Measurements from ENCODE around the gene C12orf60. TPM values are rescaled to one million over a fixed set of nuclear protein-coding genes. Genes with fewer than 3 reads are reported as not detected.
A peak's percentile ranks its signal among the peaks of the same experiment; 100 is the strongest.

C12orf60 gene
- total RNA-seq, 4 donors from 2014 or later, result 0.20 to 2.1 (median 0.89) TPM

DNA sequence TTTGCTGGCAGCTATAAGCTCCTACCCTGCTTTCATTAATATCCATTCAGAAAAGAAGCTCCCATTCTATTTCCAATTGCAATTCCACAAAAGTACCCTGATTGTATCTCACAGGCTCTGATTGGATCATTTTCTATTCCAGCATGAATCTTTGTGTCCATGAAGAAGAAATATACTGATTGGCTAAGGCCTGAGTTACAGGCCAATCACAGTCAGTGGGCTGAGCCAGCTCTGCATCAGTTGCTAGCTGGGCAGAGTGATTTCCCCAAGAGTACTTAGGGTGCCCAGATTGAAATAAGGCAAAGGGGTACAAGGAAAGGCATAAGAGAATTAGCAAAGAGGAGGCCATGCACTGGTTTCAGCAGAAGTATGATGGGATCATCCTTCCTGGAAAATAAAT, 25.4 kb downstream of the C12orf60 start:
- Histone ChIP-seq H3K4me3 (no peak overlapping the region), H3K9me3 (no peaks in the 10 kb centered on the region), H3K36me3 (no peaks in the 10 kb centered on the region), H3K4me1 (peaks cover 0 to 8% (median 0%) of the 10 kb centered on the region in 4 donors), H3K27ac (no peak overlapping the region), H3K27me3 (no peaks in the 10 kb centered on the region)
- TF ChIP-seq, protein P1, sequence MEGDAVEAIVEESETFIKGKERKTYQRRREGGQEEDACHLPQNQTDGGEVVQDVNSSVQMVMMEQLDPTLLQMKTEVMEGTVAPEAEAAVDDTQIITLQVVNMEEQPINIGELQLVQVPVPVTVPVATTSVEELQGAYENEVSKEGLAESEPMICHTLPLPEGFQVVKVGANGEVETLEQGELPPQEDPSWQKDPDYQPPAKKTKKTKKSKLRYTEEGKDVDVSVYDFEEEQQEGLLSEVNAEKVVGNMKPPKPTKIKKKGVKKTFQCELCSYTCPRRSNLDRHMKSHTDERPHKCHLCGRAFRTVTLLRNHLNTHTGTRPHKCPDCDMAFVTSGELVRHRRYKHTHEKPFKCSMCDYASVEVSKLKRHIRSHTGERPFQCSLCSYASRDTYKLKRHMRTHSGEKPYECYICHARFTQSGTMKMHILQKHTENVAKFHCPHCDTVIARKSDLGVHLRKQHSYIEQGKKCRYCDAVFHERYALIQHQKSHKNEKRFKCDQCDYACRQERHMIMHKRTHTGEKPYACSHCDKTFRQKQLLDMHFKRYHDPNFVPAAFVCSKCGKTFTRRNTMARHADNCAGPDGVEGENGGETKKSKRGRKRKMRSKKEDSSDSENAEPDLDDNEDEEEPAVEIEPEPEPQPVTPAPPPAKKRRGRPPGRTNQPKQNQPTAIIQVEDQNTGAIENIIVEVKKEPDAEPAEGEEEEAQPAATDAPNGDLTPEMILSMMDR (IDR thresholded peaks at IDR 0.05), result no peak
- TF ChIP-seq POLR2A (IDR thresholded peaks at IDR 0.05) (no peak), EP300 (IDR thresholded peaks at IDR 0.05) (no peak)
- DNase-seq (ENCODE audit: low spot score in 2 of 2), result no peak

DNA sequence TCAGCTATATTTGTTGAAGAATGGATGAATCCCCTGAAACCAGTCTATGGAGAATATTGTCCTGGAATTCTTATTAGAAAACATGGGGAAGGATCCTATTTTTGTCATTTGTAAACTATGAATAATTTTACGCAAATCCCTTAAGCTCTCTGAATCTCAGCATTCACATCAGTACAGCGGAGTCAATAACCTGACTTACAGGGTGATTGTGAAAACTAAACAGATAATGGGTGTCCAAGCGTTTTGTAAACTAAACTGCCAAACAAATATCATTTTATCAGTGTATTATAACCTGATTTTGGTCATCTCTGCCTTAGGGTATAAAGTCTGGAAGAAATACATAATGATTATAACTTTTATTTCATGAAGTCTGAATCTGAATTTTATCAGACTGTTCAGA, 29.9 kb downstream of the C12orf60 start:
- WGBS, 2 donors, result 76 to 80% methylated on average over 3 of the region's 3 CpGs
- H3K36me3 ChIP-seq, result no peaks in the 10 kb centered on the region
- no peak for TF ChIP-seq EP300 (IDR thresholded peaks at IDR 0.05)

DNA sequence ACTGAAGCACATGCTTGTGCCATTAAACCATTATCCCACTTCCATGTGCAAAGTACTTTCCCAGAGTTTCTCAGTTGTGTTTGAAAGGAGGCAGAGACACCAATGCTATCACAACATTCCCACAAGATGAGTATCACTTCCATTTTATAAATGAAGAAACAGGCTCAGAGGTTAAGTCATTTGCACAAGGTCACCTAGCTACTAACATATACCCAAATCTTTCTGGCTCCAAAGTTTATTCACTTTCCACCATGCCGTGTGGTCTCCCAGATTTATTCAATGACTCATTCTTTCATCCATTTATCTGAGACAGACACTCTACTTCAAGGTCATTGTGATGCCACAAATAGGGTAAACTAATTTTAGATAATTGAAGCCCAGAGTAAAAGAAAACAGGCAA, 30.5 kb downstream of the C12orf60 start:
- TF ChIP-seq, protein P1 (IDR thresholded peaks at IDR 0.05), result no peak
- TF ChIP-seq POLR2A (IDR thresholded peaks at IDR 0.05) (no peak), EP300 (IDR thresholded peaks at IDR 0.05) (no peak)
- Histone ChIP-seq H3K4me3 (no peak overlapping the region), H3K36me3 (no peaks in the 10 kb centered on the region), H3K4me1 (peaks cover 0 to 23% (median 8%) of the 10 kb centered on the region in 4 donors), H3K9me3 (no peaks in the 10 kb centered on the region), H3K27me3 (no peaks in the 10 kb centered on the region), H3K27ac (peak overlapping the region in 2 of 4 donors; percentile 34 to 76)
- WGBS, 2 donors, result 22 to 36% methylated on average over 1 of the region's 1 CpG
- no peak for DNase-seq (ENCODE audit: low spot score in 2 of 2)

More for the DNA sequence above, 29.9 kb downstream of the C12orf60 start:
- H3K4me1 ChIP-seq, result peaks cover 0 to 23% (median 8%) of the 10 kb centered on the region in 4 donors
- no peak overlapping the region for H3K4me3 ChIP-seq
- H3K9me3 ChIP-seq, result no peaks in the 10 kb centered on the region
- peak overlapping the region in 2 of 4 donors; percentile 34 to 76 for H3K27ac ChIP-seq
- H3K27me3 ChIP-seq, result no peaks in the 10 kb centered on the region
- DNase-seq (ENCODE audit: low spot score in 2 of 2), result no peak

DNA sequence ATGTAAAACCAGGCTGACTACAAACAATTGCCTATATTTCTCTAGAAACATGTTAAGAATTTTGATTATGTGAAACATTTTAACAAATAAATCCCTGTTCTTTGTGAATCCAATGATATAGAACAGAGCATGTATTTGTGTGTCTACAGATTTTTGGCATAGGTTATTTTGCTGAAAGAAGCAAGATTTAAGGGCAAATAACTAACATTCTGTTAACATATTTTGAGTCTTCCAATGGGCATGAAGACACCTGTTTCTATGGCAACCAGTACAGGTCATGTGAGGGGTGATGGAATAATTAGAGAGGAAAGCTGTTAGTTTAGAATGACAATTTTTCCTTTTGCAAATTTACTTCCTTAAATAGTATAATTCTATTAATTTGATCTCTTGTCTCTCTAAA, 31.0 kb downstream of the C12orf60 start:
- no peaks in the 10 kb centered on the region for H3K36me3 ChIP-seq
- H3K4me1 ChIP-seq, result peaks cover 0 to 23% (median 8%) of the 10 kb centered on the region in 4 donors
- H3K27me3 ChIP-seq, result no peaks in the 10 kb centered on the region
- no peak for DNase-seq (ENCODE audit: low spot score in 2 of 2)
- H3K4me3 ChIP-seq, result no peak overlapping the region
- H3K9me3 ChIP-seq, result no peaks in the 10 kb centered on the region
- peak overlapping the region in 2 of 4 donors; percentile 75 to 76 for H3K27ac ChIP-seq
- no peak for TF ChIP-seq EP300 (IDR thresholded peaks at IDR 0.05)
- TF ChIP-seq, protein P1 (IDR thresholded peaks at IDR 0.05), result no peak
- TF ChIP-seq POLR2A (IDR thresholded peaks at IDR 0.05), result no peak

DNA sequence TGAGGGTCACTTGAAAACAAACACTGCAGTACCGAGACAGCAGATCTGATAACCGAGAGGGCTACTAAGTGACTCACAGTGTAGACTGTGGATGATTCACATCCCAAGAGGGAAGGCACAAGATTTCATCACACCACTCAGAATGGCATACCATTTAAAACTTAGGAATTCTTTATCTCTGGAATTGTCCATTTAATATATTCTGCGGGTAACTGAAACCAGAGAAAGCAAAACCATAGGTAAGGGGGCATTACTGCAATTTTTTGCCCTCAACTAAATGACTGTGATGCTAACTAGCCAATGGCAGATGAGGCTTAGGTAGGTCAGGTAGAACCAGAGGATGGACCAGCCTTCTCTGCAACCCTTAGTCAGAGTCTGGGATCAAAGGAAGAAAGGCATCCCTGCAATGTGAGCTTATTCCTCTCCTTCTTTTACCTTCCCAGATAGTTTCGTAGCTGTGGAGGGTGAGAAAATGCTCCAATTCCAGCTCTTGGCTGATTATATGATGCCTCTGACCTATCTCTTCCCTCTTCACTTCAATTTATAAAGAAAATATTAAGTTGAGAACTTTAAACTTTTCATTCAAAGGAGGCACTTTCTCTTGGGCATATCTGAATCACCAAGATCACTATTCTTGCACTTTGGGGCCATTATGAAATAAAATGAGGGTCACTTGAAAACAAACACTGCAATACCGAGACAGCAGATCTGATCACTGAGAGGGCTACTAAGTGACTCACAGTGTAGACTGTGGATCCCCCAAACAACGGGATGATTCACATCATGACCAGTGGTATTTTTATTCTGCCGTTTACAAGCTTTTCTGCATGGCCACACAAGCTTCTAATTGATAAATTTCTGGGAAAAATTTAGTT, 33.1 kb downstream of the C12orf60 start:
- TF ChIP-seq EP300 (IDR thresholded peaks at IDR 0.05) (no peak), POLR2A (IDR thresholded peaks at IDR 0.05) (no peak)
- TF ChIP-seq, protein P1 (IDR thresholded peaks at IDR 0.05), result no peak
- no peaks in the 10 kb centered on the region for H3K36me3 ChIP-seq
- DNase-seq (ENCODE audit: low spot score in 2 of 2), result no peak
- no peaks in the 10 kb centered on the region for H3K27me3 ChIP-seq
- H3K4me1 ChIP-seq, result peaks cover 0 to 34% (median 11%) of the 10 kb centered on the region in 4 donors
- WGBS, 2 donors, result 52 to 56% methylated on average over 7 of the region's 7 CpGs
- no peaks in the 10 kb centered on the region for H3K9me3 ChIP-seq
- H3K4me3 ChIP-seq, result no peak overlapping the region
- H3K27ac ChIP-seq, result peak overlapping the region in 2 of 4 donors; percentile 75 to 76
